WTC11 (cell line): ENCODE measurements around the gene TSHZ3. TPM values are rescaled to one million over a fixed set of nuclear protein-coding genes. Genes with fewer than 3 reads are reported as not detected.

ENCODE experiments used
- ATAC-seq: fragments of 200-7000 bp; cut with Tn5 transposase; 2 replicates; pipeline ENCODE4 v1.10.0; 2021; ENCODE audit warnings: mild to moderate bottlenecking, moderate library complexity
- CTCF ChIA-PET: fragments of 300-600 bp; sonication (Branson Sonifier 250); formaldehyde crosslinking; loops from one replicate; lab custom pipeline; 2021; ENCODE audit warnings: antibody characterized with exemption; lab: Charles Lee
- POLR2A ChIA-PET: fragments of 350-600 bp; sonication (Branson Sonifier 250); formaldehyde crosslinking; loops from one replicate; lab custom pipeline; 2021; ENCODE audit warnings: antibody characterized with exemption; lab: Charles Lee
- DNase-seq: peaks from one replicate; pipeline ENCODE4 v3.0.0; 2021; ENCODE audit warnings: low spot score
- H3K27ac Mint-ChIP-seq: 2 replicates; pipeline ENCODE4 v1.8.0; 2021; ENCODE audit warnings: mixed read lengths
- H3K27me3 Mint-ChIP-seq: 2 replicates; pipeline ENCODE4 v1.8.0; 2021; ENCODE audit warnings: low read depth, mild to moderate bottlenecking, moderate library complexity, mixed read lengths
- H3K36me3 Mint-ChIP-seq: 2 replicates; pipeline ENCODE4 v1.8.0; 2021; ENCODE audit warnings: mixed read lengths
- H3K4me1 Mint-ChIP-seq: 2 replicates; pipeline ENCODE4 v1.8.0; 2022; ENCODE audit warnings: mixed read lengths
- H3K4me3 Mint-ChIP-seq: 2 replicates; pipeline ENCODE4 v1.8.0; 2021; ENCODE audit warnings: mild to moderate bottlenecking, moderate library complexity, mixed read lengths
- H3K9me3 Mint-ChIP-seq: 2 replicates; pipeline ENCODE4 v1.8.0; 2021; ENCODE audit warnings: mixed read lengths
- ESRRA ChIP-seq: sonication (generic); formaldehyde crosslinking; IDR thresholded peaks from 2 replicates; pipeline ENCODE4 v1.8.1; 2022; ENCODE audit warnings: mild to moderate bottlenecking, missing genetic modification reagents, borderline replicate concordance
- NFYB ChIP-seq: sonication (generic); formaldehyde crosslinking; conservative IDR thresholded peaks from 2 replicates; pipeline ENCODE4 v1.8.0; 2022; ENCODE audit warnings: low read depth, missing genetic modification reagents
- NR1H2 ChIP-seq: sonication (generic); formaldehyde crosslinking; IDR thresholded peaks from 2 replicates; pipeline ENCODE4 v1.9.0; 2021; ENCODE audit warnings: mild to moderate bottlenecking, moderate library complexity, missing genetic modification reagents
- SMAD3 ChIP-seq: sonication (generic); formaldehyde crosslinking; IDR thresholded peaks from 2 replicates; pipeline ENCODE4 v1.8.0; 2022; ENCODE audit warnings: missing genetic modification reagents, mild to moderate bottlenecking, borderline replicate concordance
- SOX15 ChIP-seq: fragments of 250-450 bp; sonication (Bioruptor Pico); IDR thresholded peaks from 2 replicates; pipeline ENCODE4 v1.9.0; 2021; ENCODE audit warnings: mild to moderate bottlenecking
- TP53 ChIP-seq: sonication (generic); formaldehyde crosslinking; IDR thresholded peaks from 2 replicates; pipeline ENCODE4 v1.8.1; 2023; ENCODE audit warnings: mild to moderate bottlenecking, missing genetic modification reagents
- ZNF138 ChIP-seq: sonication (generic); formaldehyde crosslinking; conservative IDR thresholded peaks from 2 replicates; pipeline ENCODE4 v1.8.1; 2022; ENCODE audit warnings: mild to moderate bottlenecking, moderate library complexity, missing genetic modification reagents
- ZNF317 ChIP-seq: sonication (generic); formaldehyde crosslinking; IDR thresholded peaks from 2 replicates; pipeline ENCODE4 v1.8.1; 2023; ENCODE audit warnings: low read depth, mild to moderate bottlenecking, moderate library complexity, missing genetic modification reagents, borderline replicate concordance
- ZNF671 ChIP-seq: fragments of 250-450 bp; sonication (Bioruptor Pico); IDR thresholded peaks from 2 replicates; pipeline ENCODE4 v1.8.0; 2021; ENCODE audit warnings: mild to moderate bottlenecking
- total RNA-seq: library from RNA; stranded (reverse); gene quantifications from 3 replicates; pipeline ENCODE4 v1.2.3, GENCODE V29; 2021
- TF ChIP-seq, protein P1 (sequence below): fragments of 250-450 bp; sonication (Bioruptor Pico); IDR thresholded peaks from 2 replicates; pipeline ENCODE4 v1.9.0; 2021; ENCODE audit warnings: mild to moderate bottlenecking
- TF ChIP-seq, protein P2 (sequence below): sonication (generic); formaldehyde crosslinking; IDR thresholded peaks from 2 replicates; pipeline ENCODE4 v1.8.1; 2022; ENCODE audit warnings: low read depth, mild to moderate bottlenecking, moderate library complexity, missing genetic modification reagents, borderline replicate concordance
- TF ChIP-seq, protein P3 (sequence below): sonication (generic); formaldehyde crosslinking; IDR thresholded peaks from 2 replicates; pipeline ENCODE4 v1.8.0; 2023; ENCODE audit warnings: missing genetic modification reagents
- TF ChIP-seq, protein P4 (sequence below): sonication (generic); formaldehyde crosslinking; IDR thresholded peaks from 2 replicates; pipeline ENCODE4 v1.8.1; 2023; ENCODE audit warnings: mild to moderate bottlenecking, missing genetic modification reagents, moderate library complexity
- TF ChIP-seq, protein P5 (sequence below): sonication (generic); formaldehyde crosslinking; IDR thresholded peaks from 2 replicates; pipeline ENCODE4 v1.8.0; 2022; ENCODE audit warnings: mild to moderate bottlenecking, missing genetic modification reagents
- TF ChIP-seq, protein P6 (sequence below): sonication (generic); formaldehyde crosslinking; IDR thresholded peaks from 2 replicates; pipeline ENCODE4 v1.8.0; 2022; ENCODE audit warnings: mild to moderate bottlenecking, missing genetic modification reagents
- TF ChIP-seq, protein P7 (sequence below): sonication (generic); formaldehyde crosslinking; IDR thresholded peaks from 2 replicates; pipeline ENCODE4 v1.8.1; 2022; ENCODE audit warnings: mild to moderate bottlenecking, missing genetic modification reagents, moderate library complexity, borderline replicate concordance

TSHZ3 gene
- total RNA-seq, 1 experiment from 2014 or later, result 21.4 TPM

DNA sequence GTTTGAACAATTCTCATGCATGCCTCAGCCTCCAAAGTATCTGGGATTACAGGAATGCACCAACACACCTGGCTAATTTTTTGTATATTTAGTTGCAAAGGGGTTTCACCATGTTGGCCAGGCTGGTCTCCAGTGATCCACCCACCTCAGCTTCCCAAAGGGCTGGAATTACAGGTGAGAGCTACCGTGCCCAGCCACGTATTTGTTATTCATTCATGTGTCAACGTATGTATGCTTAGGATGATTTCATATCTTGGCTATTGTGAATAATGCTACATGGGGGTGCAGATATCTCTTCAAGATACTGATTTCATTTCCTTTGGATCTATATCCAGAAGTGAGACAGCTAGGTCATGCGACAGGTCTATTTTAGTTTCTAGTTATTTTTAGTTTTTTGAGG, 113.4 kb downstream of the TSHZ3 start:
- Mint-ChIP-seq H3K27ac (no peak overlapping the region), H3K36me3 (no peaks in the 10 kb centered on the region), H3K4me1 (peaks cover 12% of the 10 kb centered on the region), H3K27me3 (no peaks in the 10 kb centered on the region), H3K9me3 (peaks cover 2% of the 10 kb centered on the region; the same call in 1 of the 2 replicates), H3K4me3 (no peak overlapping the region)
- CTCF ChIA-PET, result no interaction called here
- ATAC-seq (no peak), DNase-seq (no peak)
- TF ChIP-seq ZNF671 (CRISPR knock-in tag) (no peak), ZNF138 (no peak), NR1H2 (no peak), ZNF317 (CRISPR knock-in tag) (no peak)
- TF ChIP-seq, protein P1, sequence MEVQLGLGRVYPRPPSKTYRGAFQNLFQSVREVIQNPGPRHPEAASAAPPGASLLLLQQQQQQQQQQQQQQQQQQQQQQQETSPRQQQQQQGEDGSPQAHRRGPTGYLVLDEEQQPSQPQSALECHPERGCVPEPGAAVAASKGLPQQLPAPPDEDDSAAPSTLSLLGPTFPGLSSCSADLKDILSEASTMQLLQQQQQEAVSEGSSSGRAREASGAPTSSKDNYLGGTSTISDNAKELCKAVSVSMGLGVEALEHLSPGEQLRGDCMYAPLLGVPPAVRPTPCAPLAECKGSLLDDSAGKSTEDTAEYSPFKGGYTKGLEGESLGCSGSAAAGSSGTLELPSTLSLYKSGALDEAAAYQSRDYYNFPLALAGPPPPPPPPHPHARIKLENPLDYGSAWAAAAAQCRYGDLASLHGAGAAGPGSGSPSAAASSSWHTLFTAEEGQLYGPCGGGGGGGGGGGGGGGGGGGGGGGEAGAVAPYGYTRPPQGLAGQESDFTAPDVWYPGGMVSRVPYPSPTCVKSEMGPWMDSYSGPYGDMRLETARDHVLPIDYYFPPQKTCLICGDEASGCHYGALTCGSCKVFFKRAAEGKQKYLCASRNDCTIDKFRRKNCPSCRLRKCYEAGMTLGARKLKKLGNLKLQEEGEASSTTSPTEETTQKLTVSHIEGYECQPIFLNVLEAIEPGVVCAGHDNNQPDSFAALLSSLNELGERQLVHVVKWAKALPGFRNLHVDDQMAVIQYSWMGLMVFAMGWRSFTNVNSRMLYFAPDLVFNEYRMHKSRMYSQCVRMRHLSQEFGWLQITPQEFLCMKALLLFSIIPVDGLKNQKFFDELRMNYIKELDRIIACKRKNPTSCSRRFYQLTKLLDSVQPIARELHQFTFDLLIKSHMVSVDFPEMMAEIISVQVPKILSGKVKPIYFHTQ (CRISPR knock-in tag), result no peak
- TF ChIP-seq, protein P2, sequence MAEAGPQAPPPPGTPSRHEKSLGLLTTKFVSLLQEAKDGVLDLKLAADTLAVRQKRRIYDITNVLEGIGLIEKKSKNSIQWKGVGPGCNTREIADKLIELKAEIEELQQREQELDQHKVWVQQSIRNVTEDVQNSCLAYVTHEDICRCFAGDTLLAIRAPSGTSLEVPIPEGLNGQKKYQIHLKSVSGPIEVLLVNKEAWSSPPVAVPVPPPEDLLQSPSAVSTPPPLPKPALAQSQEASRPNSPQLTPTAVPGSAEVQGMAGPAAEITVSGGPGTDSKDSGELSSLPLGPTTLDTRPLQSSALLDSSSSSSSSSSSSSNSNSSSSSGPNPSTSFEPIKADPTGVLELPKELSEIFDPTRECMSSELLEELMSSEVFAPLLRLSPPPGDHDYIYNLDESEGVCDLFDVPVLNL (CRISPR knock-in tag), result no peak
- POLR2A ChIA-PET, result no interaction called here

DNA sequence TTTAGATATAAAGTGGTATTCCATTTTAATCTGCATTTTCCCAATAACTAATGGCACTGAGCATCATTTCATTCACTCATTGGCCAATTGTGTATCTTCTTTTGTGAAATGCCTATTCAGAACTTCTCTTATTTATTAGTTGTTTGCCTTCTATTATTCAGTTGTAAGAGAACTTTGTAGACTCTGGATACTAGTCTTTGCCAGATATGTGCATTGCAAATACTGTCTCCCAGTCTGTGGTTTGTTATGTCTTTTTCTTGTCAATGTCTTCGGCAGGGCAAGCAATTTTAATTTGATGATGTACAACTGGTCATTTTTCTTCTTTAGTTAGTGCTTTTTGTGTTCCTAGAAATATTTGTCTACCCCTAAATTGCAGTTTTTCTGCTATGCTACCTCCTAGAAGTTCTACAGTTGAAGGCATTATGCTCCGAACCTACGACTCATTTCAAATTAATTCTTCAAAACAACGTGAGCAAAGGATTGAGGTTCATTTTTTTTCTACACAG, 115.9 kb downstream of the TSHZ3 start:
- ChIA-PET POLR2A (no interaction called here), CTCF (interaction anchor here (0.6 to 2.9 kb wide), 4 partner anchors 84 to 551 kb away, joined by 3 to 30 read pairs (median 4); no protein-coding TSS in a partner anchor)
- Mint-ChIP-seq H3K27ac (no peak overlapping the region), H3K27me3 (no peaks in the 10 kb centered on the region), H3K4me1 (peaks cover 12% of the 10 kb centered on the region), H3K4me3 (no peak overlapping the region), H3K9me3 (no peaks in the 10 kb centered on the region), H3K36me3 (no peaks in the 10 kb centered on the region)
- ATAC-seq (no peak), DNase-seq (no peak)
- TF ChIP-seq SMAD3 (CRISPR knock-in tag) (no peak), NFYB (no peak), SOX15 (CRISPR knock-in tag) (no peak), TP53 (CRISPR knock-in tag) (no peak), ESRRA (CRISPR knock-in tag) (no peak)
- TF ChIP-seq, protein P3, sequence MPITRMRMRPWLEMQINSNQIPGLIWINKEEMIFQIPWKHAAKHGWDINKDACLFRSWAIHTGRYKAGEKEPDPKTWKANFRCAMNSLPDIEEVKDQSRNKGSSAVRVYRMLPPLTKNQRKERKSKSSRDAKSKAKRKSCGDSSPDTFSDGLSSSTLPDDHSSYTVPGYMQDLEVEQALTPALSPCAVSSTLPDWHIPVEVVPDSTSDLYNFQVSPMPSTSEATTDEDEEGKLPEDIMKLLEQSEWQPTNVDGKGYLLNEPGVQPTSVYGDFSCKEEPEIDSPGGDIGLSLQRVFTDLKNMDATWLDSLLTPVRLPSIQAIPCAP (CRISPR knock-in tag), result no peak
- TF ChIP-seq, protein P4, sequence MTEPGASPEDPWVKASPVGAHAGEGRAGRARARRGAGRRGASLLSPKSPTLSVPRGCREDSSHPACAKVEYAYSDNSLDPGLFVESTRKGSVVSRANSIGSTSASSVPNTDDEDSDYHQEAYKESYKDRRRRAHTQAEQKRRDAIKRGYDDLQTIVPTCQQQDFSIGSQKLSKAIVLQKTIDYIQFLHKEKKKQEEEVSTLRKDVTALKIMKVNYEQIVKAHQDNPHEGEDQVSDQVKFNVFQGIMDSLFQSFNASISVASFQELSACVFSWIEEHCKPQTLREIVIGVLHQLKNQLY (CRISPR knock-in tag), result no peak
- TF ChIP-seq, protein P1 (CRISPR knock-in tag), result no peak
- TF ChIP-seq, protein P5, sequence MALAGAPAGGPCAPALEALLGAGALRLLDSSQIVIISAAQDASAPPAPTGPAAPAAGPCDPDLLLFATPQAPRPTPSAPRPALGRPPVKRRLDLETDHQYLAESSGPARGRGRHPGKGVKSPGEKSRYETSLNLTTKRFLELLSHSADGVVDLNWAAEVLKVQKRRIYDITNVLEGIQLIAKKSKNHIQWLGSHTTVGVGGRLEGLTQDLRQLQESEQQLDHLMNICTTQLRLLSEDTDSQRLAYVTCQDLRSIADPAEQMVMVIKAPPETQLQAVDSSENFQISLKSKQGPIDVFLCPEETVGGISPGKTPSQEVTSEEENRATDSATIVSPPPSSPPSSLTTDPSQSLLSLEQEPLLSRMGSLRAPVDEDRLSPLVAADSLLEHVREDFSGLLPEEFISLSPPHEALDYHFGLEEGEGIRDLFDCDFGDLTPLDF (CRISPR knock-in tag), result no peak
- TF ChIP-seq, protein P6, sequence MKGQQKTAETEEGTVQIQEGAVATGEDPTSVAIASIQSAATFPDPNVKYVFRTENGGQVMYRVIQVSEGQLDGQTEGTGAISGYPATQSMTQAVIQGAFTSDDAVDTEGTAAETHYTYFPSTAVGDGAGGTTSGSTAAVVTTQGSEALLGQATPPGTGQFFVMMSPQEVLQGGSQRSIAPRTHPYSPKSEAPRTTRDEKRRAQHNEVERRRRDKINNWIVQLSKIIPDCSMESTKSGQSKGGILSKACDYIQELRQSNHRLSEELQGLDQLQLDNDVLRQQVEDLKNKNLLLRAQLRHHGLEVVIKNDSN (CRISPR knock-in tag), result no peak
- TF ChIP-seq, protein P7, sequence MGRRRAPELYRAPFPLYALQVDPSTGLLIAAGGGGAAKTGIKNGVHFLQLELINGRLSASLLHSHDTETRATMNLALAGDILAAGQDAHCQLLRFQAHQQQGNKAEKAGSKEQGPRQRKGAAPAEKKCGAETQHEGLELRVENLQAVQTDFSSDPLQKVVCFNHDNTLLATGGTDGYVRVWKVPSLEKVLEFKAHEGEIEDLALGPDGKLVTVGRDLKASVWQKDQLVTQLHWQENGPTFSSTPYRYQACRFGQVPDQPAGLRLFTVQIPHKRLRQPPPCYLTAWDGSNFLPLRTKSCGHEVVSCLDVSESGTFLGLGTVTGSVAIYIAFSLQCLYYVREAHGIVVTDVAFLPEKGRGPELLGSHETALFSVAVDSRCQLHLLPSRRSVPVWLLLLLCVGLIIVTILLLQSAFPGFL (CRISPR knock-in tag), result no peak
